VCaP (cell line): ENCODE results near the gene GLMN.

Experiments
- H3K27ac ChIP-seq: fragments of 450-650 bp; 2 replicates; pipeline ENCODE4 v1.5.1; 2017
- CTCF ChIP-seq: fragments of 450-650 bp; conservative IDR thresholded peaks from 2 replicates; pipeline ENCODE4 v1.5.1; 2017; ENCODE audit warnings: mild to moderate bottlenecking, moderate library complexity

Gene GLMN

GRCh38 chr1:92298573-92299476 lies at the start of gene GLMN, which contains the start of gene RPAP2:
Gene GLMN, minus strand, starts transcription at chr1:92298987. Its CDS starts 988 bp downstream, at chr1:92297999.
Gene RPAP2, plus strand, starts transcription at chr1:92299059. Its CDS starts 15 bp downstream, at chr1:92299074.
- peak within 1 kb of the TSS; percentile 92 for H3K27ac ChIP-seq
- peak; percentile 30 for TF ChIP-seq CTCF

GRCh38 chr1:92346866-92347640 lies 48.3 kb upstream of the GLMN start:
- H3K27ac ChIP-seq: no peak overlapping the region
- TF ChIP-seq CTCF: no peak

- TF ChIP-seq CTCF: no peak
- H3K27ac ChIP-seq: no peak overlapping the region
Observed at GRCh38 chr1:92343061-92343460, 44.3 kb upstream of the GLMN start.

GRCh38 chr1:92342401-92342800 lies 43.6 kb upstream of the GLMN start:
- TF ChIP-seq CTCF: no peak
- no peak overlapping the region for H3K27ac ChIP-seq

- no peak for TF ChIP-seq CTCF
Observed at GRCh38 chr1:92340154-92340553, 41.4 kb upstream of the GLMN start.

GRCh38 chr1:92333668-92334067 lies 34.9 kb upstream of the GLMN start:
- no peak for TF ChIP-seq CTCF
- H3K27ac ChIP-seq: no peak overlapping the region

More at GRCh38 chr1:92340154-92340553, 41.4 kb upstream of the GLMN start:
- no peak overlapping the region for H3K27ac ChIP-seq

GRCh38 chr1:92329347-92330129 lies 30.8 kb upstream of the GLMN start:
- H3K27ac ChIP-seq: no peak overlapping the region
- TF ChIP-seq CTCF: no peak
